Gastrocnemius medialis (tissue), 4 donors: Measurements from ENCODE around the gene NETO1. TPM values are rescaled to one million over a fixed set of nuclear protein-coding genes. Genes with fewer than 3 reads are reported as not detected.

Experiments
- ATAC-seq, 2 donors: fragments of 150-250 bp; one replicate each; pipeline ENCODE4 v1.9.1; 2016
- DNase-seq, 2 donors: peaks; one replicate each; pipeline ENCODE4 v3.0.0-alpha.2; 2019
- H3K27ac ChIP-seq, 4 donors: fragments of 200-600 bp; sonication (generic); 1 replicate in 1 of 4; 2 replicates in 3 of 4; pipeline ENCODE4 v1.5.1; 2016 to 2018; ENCODE audit warnings: mild to moderate bottlenecking in 2 of 4, moderate library complexity in 1 of 4
- H3K27me3 ChIP-seq, 3 donors: fragments of 200-600 bp; sonication (generic) in 2 of 3; 1 replicate in 1 of 3; 2 replicates in 2 of 3; pipeline versions ENCODE4 v1.5.1 to v1.6.0; 2016 to 2019; ENCODE audit warnings: mild to moderate bottlenecking in 1 of 3, moderate library complexity in 1 of 3
- H3K36me3 ChIP-seq, 2 donors: fragments of 200-600 bp; sonication (generic) in 1 of 2; one replicate each; pipeline ENCODE4 v1.5.1; 2017 to 2018
- H3K4me1 ChIP-seq, 2 donors: fragments of 200-600 bp; sonication (generic) in 1 of 2; one replicate each; pipeline ENCODE4 v1.5.1; 2016 to 2017; ENCODE audit warnings: mild to moderate bottlenecking in 2 of 2
- H3K4me3 ChIP-seq, 4 donors: fragments of 200-600 bp; sonication (generic) in 3 of 4; 1 replicate in 1 of 4; 2 replicates in 3 of 4; pipeline ENCODE4 v1.5.1; 2016 to 2019; ENCODE audit warnings: mild to moderate bottlenecking in 2 of 4
- H3K9me3 ChIP-seq, 3 donors: fragments of 200-600 bp; sonication (generic) in 2 of 3; 1 replicate in 1 of 3; 2 replicates in 2 of 3; pipeline ENCODE4 v1.5.1; 2016 to 2019
- POLR2A ChIP-seq, 2 donors: fragments of 450-650 bp; IDR thresholded peaks; one replicate each; pipeline ENCODE4 v1.6.1; 2017; ENCODE audit warnings: antibody characterized with exemption in 2 of 2, mild to moderate bottlenecking in 2 of 2, moderate library complexity in 2 of 2
- in situ Hi-C, 4 donors: fragments of 200-750 bp; cut with MboI; loops; one replicate each; pipeline versions ENCODE4 v1.15.0 to v1.8.0; 2017; ENCODE audit warnings: low sequenced_read_pairs in 4 of 4
- intact Hi-C: fragments of 100-400 bp; cut with DNase I; formaldehyde crosslinking; loops from one replicate; pipeline ENCODE4 v1.15.1; 2023; ENCODE audit warnings: low total_unique reads
- total RNA-seq, 4 donors: library from RNA; depleted of rRNA; stranded (reverse); fragments of >200 nt; gene quantifications; one replicate each; pipeline versions ENCODE4 v1.1.0 to v1.2.3, GENCODE V29; 2016
- TF ChIP-seq, protein P1 (sequence below), 5 experiments: fragments of 450-650 bp in 3 of 5; fragments of 200-600 bp in 2 of 5; sonication (generic) in 2 of 5; IDR thresholded peaks in 4 of 5; conservative IDR thresholded peaks in 1 of 5; 1 replicate in 4 of 5; 2 replicates in 1 of 5; pipeline ENCODE4 v1.5.1; 2016 to 2019; ENCODE audit warnings: antibody characterized with exemption in 5 of 5, mild to moderate bottlenecking in 3 of 5, moderate library complexity in 3 of 5

Gene NETO1
- total RNA-seq, 4 donors from 2014 or later = not detected

DNA sequence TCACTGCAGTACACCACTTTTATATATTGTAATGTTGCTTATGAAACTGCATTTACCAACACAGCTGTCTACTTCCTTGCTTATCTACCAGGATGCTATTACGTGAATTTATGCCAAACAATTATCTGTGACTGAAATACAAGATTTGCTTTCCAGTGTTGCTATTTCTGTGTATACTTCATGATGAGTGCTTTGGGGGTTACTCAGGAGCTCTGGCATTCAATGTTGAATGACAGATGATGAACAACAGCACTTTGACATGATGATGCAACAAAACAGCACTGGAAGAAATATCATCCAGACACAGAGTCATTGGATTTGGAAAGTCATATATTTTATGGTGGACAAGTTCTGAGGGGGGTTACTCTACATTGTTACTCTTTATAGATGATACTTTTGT lies 125.8 kb downstream of the NETO1 start:
- Histone ChIP-seq H3K27me3 (no peaks in the 10 kb centered on the region), H3K36me3 (no peaks in the 10 kb centered on the region), H3K27ac (no peak overlapping the region), H3K4me1 (no peaks in the 10 kb centered on the region), H3K4me3 (no peak overlapping the region), H3K9me3 (no peaks in the 10 kb centered on the region)
- no peak for DNase-seq
- in situ Hi-C loops (no loop called here), intact Hi-C loops (no loop called here)
- TF ChIP-seq, protein P1, sequence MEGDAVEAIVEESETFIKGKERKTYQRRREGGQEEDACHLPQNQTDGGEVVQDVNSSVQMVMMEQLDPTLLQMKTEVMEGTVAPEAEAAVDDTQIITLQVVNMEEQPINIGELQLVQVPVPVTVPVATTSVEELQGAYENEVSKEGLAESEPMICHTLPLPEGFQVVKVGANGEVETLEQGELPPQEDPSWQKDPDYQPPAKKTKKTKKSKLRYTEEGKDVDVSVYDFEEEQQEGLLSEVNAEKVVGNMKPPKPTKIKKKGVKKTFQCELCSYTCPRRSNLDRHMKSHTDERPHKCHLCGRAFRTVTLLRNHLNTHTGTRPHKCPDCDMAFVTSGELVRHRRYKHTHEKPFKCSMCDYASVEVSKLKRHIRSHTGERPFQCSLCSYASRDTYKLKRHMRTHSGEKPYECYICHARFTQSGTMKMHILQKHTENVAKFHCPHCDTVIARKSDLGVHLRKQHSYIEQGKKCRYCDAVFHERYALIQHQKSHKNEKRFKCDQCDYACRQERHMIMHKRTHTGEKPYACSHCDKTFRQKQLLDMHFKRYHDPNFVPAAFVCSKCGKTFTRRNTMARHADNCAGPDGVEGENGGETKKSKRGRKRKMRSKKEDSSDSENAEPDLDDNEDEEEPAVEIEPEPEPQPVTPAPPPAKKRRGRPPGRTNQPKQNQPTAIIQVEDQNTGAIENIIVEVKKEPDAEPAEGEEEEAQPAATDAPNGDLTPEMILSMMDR (IDR thresholded peaks at IDR 0.05 in 4 of 5, conservative IDR thresholded peaks at IDR 0.05 in 1 of 5) = no peak
- no peak for TF ChIP-seq POLR2A (IDR thresholded peaks at IDR 0.05)
- ATAC-seq = no peak

- intact Hi-C loops (no loop called here), in situ Hi-C loops (no loop called here)
- H3K4me1 ChIP-seq = no peaks in the 10 kb centered on the region
- TF ChIP-seq, protein P1 (IDR thresholded peaks at IDR 0.05 in 4 of 5, conservative IDR thresholded peaks at IDR 0.05 in 1 of 5) = no peak
- TF ChIP-seq POLR2A (IDR thresholded peaks at IDR 0.05) = no peak
- H3K27me3 ChIP-seq = no peaks in the 10 kb centered on the region
- ATAC-seq (no peak), DNase-seq (no peak)
- H3K4me3 ChIP-seq = no peak overlapping the region
- no peak overlapping the region for H3K27ac ChIP-seq
- no peaks in the 10 kb centered on the region for H3K36me3 ChIP-seq
- no peaks in the 10 kb centered on the region for H3K9me3 ChIP-seq
These were observed 129.7 kb downstream of the NETO1 start for GRCh38 chr18:72738136-72738535.

DNA sequence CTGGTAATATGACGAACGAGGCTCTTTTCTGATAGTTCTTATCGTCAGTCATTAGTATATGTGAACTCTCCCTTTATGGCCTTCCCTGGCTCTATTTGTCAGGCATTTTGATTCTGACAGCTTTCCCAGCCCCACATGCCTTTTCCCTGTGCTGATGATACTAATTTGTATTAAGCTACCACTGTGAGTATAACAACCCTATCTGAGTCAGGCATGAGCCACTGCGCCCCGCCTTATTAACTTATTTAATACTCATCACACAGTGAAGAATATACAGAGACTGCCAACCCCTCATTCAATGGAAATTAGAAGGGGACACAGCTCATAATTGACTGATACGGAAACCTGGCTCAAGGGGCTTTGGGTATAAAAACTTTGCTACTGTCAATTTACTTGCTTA lies 140.0 kb downstream of the NETO1 start:
- in situ Hi-C loops (no loop called here), intact Hi-C loops (no loop called here)
- no peak for DNase-seq
- Histone ChIP-seq H3K4me1 (no peaks in the 10 kb centered on the region), H3K27ac (no peak overlapping the region), H3K36me3 (no peaks in the 10 kb centered on the region), H3K4me3 (no peak overlapping the region), H3K27me3 (no peaks in the 10 kb centered on the region), H3K9me3 (no peaks in the 10 kb centered on the region)
- no peak for ATAC-seq
- no peak for TF ChIP-seq POLR2A (IDR thresholded peaks at IDR 0.05)
- TF ChIP-seq, protein P1 (IDR thresholded peaks at IDR 0.05 in 4 of 5, conservative IDR thresholded peaks at IDR 0.05 in 1 of 5) = no peak

DNA sequence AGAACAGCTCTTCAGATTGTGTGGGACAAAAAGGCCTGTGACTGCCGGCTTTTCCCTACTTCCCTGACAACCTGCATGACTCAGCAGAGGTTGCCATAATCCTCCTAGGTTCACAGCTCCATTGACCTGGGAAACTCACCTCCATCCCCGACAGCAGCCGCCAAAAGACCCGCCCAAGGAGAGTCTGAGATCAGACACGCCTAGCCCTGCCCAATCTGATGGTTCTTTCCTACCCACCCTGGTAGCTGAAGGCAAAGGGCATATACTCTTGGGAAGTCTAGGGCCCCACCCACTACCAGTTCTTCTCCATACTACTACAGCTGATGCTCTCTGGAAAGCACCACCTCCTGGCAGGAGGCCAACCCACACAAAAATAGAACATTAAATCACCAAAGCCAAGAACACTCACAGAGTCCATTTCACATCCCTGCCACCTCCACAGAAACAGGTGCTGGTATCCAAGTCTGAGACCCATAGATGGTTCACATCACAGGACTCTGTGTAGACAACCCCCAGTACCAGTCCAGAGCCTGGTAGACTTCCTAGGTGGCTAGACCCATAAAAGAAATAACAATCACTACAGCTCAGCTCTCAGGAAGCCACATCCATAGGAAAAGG lies 140.6 kb downstream of the NETO1 start:
- Histone ChIP-seq H3K36me3 (no peaks in the 10 kb centered on the region), H3K27ac (no peak overlapping the region), H3K27me3 (no peaks in the 10 kb centered on the region), H3K4me1 (no peaks in the 10 kb centered on the region), H3K9me3 (no peaks in the 10 kb centered on the region), H3K4me3 (no peak overlapping the region)
- intact Hi-C loops = no loop called here
- ATAC-seq = no peak
- TF ChIP-seq POLR2A (IDR thresholded peaks at IDR 0.05) = no peak
- TF ChIP-seq, protein P1 (IDR thresholded peaks at IDR 0.05 in 4 of 5, conservative IDR thresholded peaks at IDR 0.05 in 1 of 5) = no peak
- in situ Hi-C loops = no loop called here
- no peak for DNase-seq

DNA sequence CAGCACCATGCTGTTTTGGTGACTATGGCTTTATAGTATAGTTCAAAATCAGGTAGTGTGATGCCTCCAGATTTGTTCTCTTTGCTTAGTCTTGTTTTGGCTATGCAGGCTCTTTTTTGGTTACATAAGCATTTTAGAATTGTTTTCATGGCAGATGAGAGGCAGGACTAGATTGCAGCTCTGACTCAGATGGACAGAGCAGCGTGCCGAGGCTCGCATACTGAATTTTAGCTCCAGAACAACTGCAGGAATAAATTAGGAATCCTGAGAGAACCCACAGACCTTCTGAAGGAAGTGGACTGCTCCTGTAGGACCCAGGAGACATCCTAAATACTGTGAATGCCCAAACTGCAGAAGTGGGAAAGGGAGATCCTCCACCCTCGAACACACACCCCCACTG lies 141.6 kb downstream of the NETO1 start:
- in situ Hi-C loops = no loop called here
- Histone ChIP-seq H3K36me3 (no peaks in the 10 kb centered on the region), H3K27ac (no peak overlapping the region), H3K4me3 (no peak overlapping the region), H3K27me3 (no peaks in the 10 kb centered on the region), H3K9me3 (no peaks in the 10 kb centered on the region), H3K4me1 (no peaks in the 10 kb centered on the region)
- ATAC-seq (no peak), DNase-seq (no peak)
- no peak for TF ChIP-seq POLR2A (IDR thresholded peaks at IDR 0.05)
- TF ChIP-seq, protein P1 (IDR thresholded peaks at IDR 0.05 in 4 of 5, conservative IDR thresholded peaks at IDR 0.05 in 1 of 5) = no peak
- intact Hi-C loops = no loop called here
